ENCODE results near the gene MAGEB6. TPM values are rescaled to one million over a fixed set of nuclear protein-coding genes. Genes with fewer than 3 reads are reported as not detected.

The MAGEB6 gene
- total and polyA plus RNA-seq, 10 of the 15 experiments (the other 5 are each of a cell fraction or from before 2014, with no cell fraction given) = 0.05 TPM; not detected in 9

DNA sequence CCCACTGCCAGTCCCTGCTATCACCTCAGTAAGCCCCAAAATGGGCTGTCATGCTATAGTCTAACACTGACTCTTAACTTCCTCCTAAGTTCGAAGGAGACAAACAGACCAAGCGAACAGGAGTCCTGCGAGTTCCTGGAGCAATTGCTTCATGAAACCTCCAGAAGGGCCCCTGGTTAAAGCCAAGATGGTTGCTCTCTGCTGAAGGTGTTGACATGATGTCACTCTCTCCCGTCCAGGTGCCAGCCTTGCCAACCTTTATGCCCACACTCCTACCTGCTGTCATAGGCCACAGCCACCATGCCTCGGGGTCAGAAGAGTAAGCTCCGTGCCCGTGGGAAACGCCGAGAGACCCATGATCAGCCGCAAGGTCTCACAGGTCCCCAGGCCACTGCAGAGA is 31.9 kb upstream of the MAGEB6 start, which contains the start of gene MAGEB6B:
TSS of gene MAGEB6B (plus strand) at position 301 of the 400 bp plus-strand sequence. CDS start at position 301, 0 bp downstream.
- in situ Hi-C loops (cut with MboI) = no loop called here
- Histone ChIP-seq H3K36me3 (ENCODE audit: control insufficient read depth in 2 of 2, insufficient read depth in 2 of 2, low read length in 1 of 2) (no peaks in the 10 kb centered on the region), H3K27ac (ENCODE audit: control insufficient read depth, insufficient read depth) (no peak within 1 kb of the TSS), H2AFZ (ENCODE audit: control insufficient read depth, low read depth, low read length) (no peak within 1 kb of the TSS), H3K27me3 (replicated peaks in 1 of 2; ENCODE audit: control insufficient read depth in 2 of 2, insufficient read depth in 2 of 2, low read length in 1 of 2) (no peaks in the 10 kb centered on the region), H3K4me2 (ENCODE audit: control insufficient read depth, insufficient read depth) (no peak within 1 kb of the TSS), H3K4me1 (ENCODE audit: control insufficient read depth, insufficient read depth, low read length) (no peaks in the 10 kb centered on the region), H4K20me1 (ENCODE audit: control insufficient read depth, insufficient read depth) (no peaks in the 10 kb centered on the region), H3K4me3 (no peak within 1 kb of the TSS), H3K9ac (ENCODE audit: control insufficient read depth, insufficient read depth, low read length) (no peak within 1 kb of the TSS), H3K9me3 (replicated peaks; ENCODE audit: control insufficient read depth, insufficient read depth, low read length) (no peaks in the 10 kb centered on the region), H3K79me2 (ENCODE audit: control insufficient read depth, insufficient read depth, low read length) (no peaks in the 10 kb centered on the region)
- no peak for FAIRE-seq
- RAD21 ChIA-PET (ENCODE audit: unreplicated experiment) = no interaction called here
- BruUV-seq (replicated peaks) = no TSS peak
- DNase-seq (ENCODE audit: low read depth, low spot score) = no peak
- ATAC-seq = no peak
- intact Hi-C loops (cut with micrococcal nuclease; ENCODE audit: unreplicated experiment) = no loop called here
- POLR2A ChIA-PET = no interaction called here
- SMC1A ChIA-PET (ENCODE audit: uncharacterized antibody, unreplicated experiment) = no interaction called here
- CTCF ChIA-PET = no interaction called here
- 49% methylated on average over 10 of the region's 10 CpGs for WGBS (ENCODE audit: insufficient coverage, insufficient replicate concordance, low lambda C conversion rate, missing lambda C conversion rate)
- TF ChIP-seq ZNF207 (IDR thresholded peaks at IDR 0.05; ENCODE audit: borderline replicate concordance) (no peak), NFIC (IDR thresholded peaks at IDR 0.05; ENCODE audit: low read depth, low read length) (no peak), EP300 (IDR thresholded peaks at IDR 0.05; ENCODE audit: borderline replicate concordance in 1 of 2, control insufficient read depth in 1 of 2, low read depth in 2 of 2, low read length in 2 of 2) (no peak), NBN (IDR thresholded peaks at IDR 0.05) (no peak), BHLHE40 (IDR thresholded peaks at IDR 0.05; ENCODE audit: borderline replicate concordance in 1 of 2, low read depth in 2 of 2, low read length in 1 of 2) (no peak), NFYB (IDR thresholded peaks at IDR 0.05; ENCODE audit: insufficient read depth, low read depth, low read length) (no peak), EED (IDR thresholded peaks at IDR 0.05; ENCODE audit: low read depth) (no peak), GABPA (IDR thresholded peaks at IDR 0.05; ENCODE audit: low read depth) (no peak), MTA2 (IDR thresholded peaks at IDR 0.05; ENCODE audit: low read depth) (no peak), CHD4 (IDR thresholded peaks at IDR 0.05) (no peak), ESRRA (IDR thresholded peaks at IDR 0.05; ENCODE audit: low read length) (no peak), HCFC1 (IDR thresholded peaks at IDR 0.05; ENCODE audit: low read length) (no peak), HDAC2 (IDR thresholded peaks at IDR 0.05) (no peak), CREB1 (IDR thresholded peaks at IDR 0.05; ENCODE audit: low read depth) (no peak), TCF7 (IDR thresholded peaks at IDR 0.05; ENCODE audit: borderline replicate concordance) (no peak)
- TF ChIP-seq, protein P1, sequence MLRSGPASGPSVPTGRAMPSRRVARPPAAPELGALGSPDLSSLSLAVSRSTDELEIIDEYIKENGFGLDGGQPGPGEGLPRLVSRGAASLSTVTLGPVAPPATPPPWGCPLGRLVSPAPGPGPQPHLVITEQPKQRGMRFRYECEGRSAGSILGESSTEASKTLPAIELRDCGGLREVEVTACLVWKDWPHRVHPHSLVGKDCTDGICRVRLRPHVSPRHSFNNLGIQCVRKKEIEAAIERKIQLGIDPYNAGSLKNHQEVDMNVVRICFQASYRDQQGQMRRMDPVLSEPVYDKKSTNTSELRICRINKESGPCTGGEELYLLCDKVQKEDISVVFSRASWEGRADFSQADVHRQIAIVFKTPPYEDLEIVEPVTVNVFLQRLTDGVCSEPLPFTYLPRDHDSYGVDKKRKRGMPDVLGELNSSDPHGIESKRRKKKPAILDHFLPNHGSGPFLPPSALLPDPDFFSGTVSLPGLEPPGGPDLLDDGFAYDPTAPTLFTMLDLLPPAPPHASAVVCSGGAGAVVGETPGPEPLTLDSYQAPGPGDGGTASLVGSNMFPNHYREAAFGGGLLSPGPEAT (IDR thresholded peaks at IDR 0.05; ENCODE audit: low read depth) = no peak
- TF ChIP-seq, protein P2, sequence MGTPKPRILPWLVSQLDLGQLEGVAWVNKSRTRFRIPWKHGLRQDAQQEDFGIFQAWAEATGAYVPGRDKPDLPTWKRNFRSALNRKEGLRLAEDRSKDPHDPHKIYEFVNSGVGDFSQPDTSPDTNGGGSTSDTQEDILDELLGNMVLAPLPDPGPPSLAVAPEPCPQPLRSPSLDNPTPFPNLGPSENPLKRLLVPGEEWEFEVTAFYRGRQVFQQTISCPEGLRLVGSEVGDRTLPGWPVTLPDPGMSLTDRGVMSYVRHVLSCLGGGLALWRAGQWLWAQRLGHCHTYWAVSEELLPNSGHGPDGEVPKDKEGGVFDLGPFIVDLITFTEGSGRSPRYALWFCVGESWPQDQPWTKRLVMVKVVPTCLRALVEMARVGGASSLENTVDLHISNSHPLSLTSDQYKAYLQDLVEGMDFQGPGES (IDR thresholded peaks at IDR 0.05) = no peak
- TF ChIP-seq, protein P3, sequence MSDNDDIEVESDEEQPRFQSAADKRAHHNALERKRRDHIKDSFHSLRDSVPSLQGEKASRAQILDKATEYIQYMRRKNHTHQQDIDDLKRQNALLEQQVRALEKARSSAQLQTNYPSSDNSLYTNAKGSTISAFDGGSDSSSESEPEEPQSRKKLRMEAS (IDR thresholded peaks at IDR 0.05; ENCODE audit: low read depth, low read length) = no peak
- TF ChIP-seq, protein P4, sequence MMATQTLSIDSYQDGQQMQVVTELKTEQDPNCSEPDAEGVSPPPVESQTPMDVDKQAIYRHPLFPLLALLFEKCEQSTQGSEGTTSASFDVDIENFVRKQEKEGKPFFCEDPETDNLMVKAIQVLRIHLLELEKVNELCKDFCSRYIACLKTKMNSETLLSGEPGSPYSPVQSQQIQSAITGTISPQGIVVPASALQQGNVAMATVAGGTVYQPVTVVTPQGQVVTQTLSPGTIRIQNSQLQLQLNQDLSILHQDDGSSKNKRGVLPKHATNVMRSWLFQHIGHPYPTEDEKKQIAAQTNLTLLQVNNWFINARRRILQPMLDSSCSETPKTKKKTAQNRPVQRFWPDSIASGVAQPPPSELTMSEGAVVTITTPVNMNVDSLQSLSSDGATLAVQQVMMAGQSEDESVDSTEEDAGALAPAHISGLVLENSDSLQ (IDR thresholded peaks at IDR 0.05) = no peak
